ENCODE measurements around the gene GREB1.

DNA sequence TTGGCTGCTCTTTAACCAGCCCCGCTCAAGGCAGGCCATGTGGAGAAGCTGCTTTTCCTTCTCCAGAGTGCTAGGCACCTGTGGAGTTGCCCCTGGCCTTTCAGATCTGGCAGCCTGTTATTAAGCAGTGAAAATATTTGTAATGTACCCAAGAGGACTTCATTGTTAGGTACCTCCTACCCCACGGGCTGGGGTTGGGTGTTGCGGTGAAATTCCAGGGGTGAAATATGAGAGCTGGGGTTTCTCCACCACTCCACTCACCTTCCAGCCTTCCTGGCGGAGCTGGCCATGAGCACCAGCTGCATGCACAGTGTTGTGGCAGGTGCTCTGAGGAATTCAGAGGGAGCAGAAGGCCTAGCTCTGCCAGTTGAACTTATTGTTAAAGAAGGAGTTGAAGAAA is 97.0 kb downstream of the GREB1 start:
- TF ChIP-seq ZFX (IDR thresholded peaks at IDR 0.05), result no peak
- TF ChIP-seq, protein P1, sequence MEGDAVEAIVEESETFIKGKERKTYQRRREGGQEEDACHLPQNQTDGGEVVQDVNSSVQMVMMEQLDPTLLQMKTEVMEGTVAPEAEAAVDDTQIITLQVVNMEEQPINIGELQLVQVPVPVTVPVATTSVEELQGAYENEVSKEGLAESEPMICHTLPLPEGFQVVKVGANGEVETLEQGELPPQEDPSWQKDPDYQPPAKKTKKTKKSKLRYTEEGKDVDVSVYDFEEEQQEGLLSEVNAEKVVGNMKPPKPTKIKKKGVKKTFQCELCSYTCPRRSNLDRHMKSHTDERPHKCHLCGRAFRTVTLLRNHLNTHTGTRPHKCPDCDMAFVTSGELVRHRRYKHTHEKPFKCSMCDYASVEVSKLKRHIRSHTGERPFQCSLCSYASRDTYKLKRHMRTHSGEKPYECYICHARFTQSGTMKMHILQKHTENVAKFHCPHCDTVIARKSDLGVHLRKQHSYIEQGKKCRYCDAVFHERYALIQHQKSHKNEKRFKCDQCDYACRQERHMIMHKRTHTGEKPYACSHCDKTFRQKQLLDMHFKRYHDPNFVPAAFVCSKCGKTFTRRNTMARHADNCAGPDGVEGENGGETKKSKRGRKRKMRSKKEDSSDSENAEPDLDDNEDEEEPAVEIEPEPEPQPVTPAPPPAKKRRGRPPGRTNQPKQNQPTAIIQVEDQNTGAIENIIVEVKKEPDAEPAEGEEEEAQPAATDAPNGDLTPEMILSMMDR (IDR thresholded peaks at IDR 0.05 in 2 of 3, conservative IDR thresholded peaks at IDR 0.05 in 1 of 3; ENCODE audit: borderline replicate concordance in 1 of 3, insufficient read depth in 1 of 3, low read depth in 2 of 3, low read length in 2 of 3), result no peak
- TF ChIP-seq JUND (IDR thresholded peaks at IDR 0.05), result no peak
- no peak for TF ChIP-seq MAX (IDR thresholded peaks at IDR 0.05)
- TF ChIP-seq ATF3 (IDR thresholded peaks at IDR 0.05), result no peak
- TF ChIP-seq ZNF274 (IDR thresholded peaks at IDR 0.05; ENCODE audit: low read depth, low read length), result no peak
- TF ChIP-seq SIN3A (IDR thresholded peaks at IDR 0.05; ENCODE audit: low read depth), result no peak
- TF ChIP-seq POLR2A (IDR thresholded peaks at IDR 0.05; ENCODE audit: borderline replicate concordance, extremely low read depth, insufficient read depth, insufficient read length), result no peak
- TF ChIP-seq CEBPB (IDR thresholded peaks at IDR 0.05; ENCODE audit: low read depth), result no peak
- TF ChIP-seq YY1 (IDR thresholded peaks at IDR 0.05; ENCODE audit: extremely low read depth, insufficient replicate concordance, low read depth, low read length), result no peak
- TF ChIP-seq EZH2 (IDR thresholded peaks at IDR 0.05), result no peak
- TF ChIP-seq EZH2phosphoT487 (IDR thresholded peaks at IDR 0.05; ENCODE audit: borderline replicate concordance), result no peak
